Measurements from ENCODE around the gene TACC2. TPM values are rescaled to one million over a fixed set of nuclear protein-coding genes. Genes with fewer than 3 reads are reported as not detected.

Gene TACC2
- total RNA-seq, 5 donors from 2014 or later (not counting 1 experiment from before 2014, with no cell fraction given): 0.46 to 0.70 (median 0.60) TPM; not detected in 2

- Mint-ChIP-seq H3K27me3 (peaks cover 14 to 16% of the 10 kb centered on the region in 2 donors), H3K4me1 (no peaks in the 10 kb centered on the region), H3K9me3 (no peaks in the 10 kb centered on the region), H3K36me3 (no peaks in the 10 kb centered on the region), H3K4me3 (no peak overlapping the region), H3K27ac (no peak overlapping the region)
- ChIA-PET CTCF (no interaction called here), POLR2A (no interaction called here)
- H3K4me1 ChIP-seq (ENCODE audit: control insufficient read depth in 1 of 2, extremely low read depth in 1 of 2, insufficient read depth in 2 of 2, low read length in 2 of 2): no peaks in the 10 kb centered on the region
- no peak overlapping the region for H3K27ac ChIP-seq (ENCODE audit: low read length)
- H3K36me3 ChIP-seq (ENCODE audit: control insufficient read depth in 2 of 2, extremely low read depth in 1 of 2, insufficient read depth in 1 of 2, low read length in 1 of 2): no peaks in the 10 kb centered on the region
- no peak for DNase-seq
- 81% methylated on average over 4 of the region's 5 CpGs for WGBS (ENCODE audit: insufficient coverage)
- peaks cover 0 to 23% of the 10 kb centered on the region in 2 experiments for H3K27me3 ChIP-seq (replicated peaks in 1 of 2; ENCODE audit: control insufficient read depth in 2 of 2, extremely low read depth in 1 of 2, insufficient read depth in 2 of 2, low read length in 1 of 2)
- H3K9me3 ChIP-seq: no peaks in the 10 kb centered on the region
- no peak overlapping the region for H3K4me3 ChIP-seq (ENCODE audit: control insufficient read depth in 1 of 2, extremely low read depth in 1 of 2, low read length in 1 of 2)
- ATAC-seq (replicated peaks in 1 of 4): no peak
Measured at GRCh38 chr10:122221958-122222357, 233.0 kb downstream of the TACC2 start.

GRCh38 chr10:122222638-122223037 lies 233.7 kb downstream of the TACC2 start:
- no peaks in the 10 kb centered on the region for H3K4me1 Mint-ChIP-seq
- POLR2A ChIA-PET: no interaction called here
- H3K27me3 ChIP-seq (replicated peaks in 1 of 2; ENCODE audit: control insufficient read depth in 2 of 2, extremely low read depth in 1 of 2, insufficient read depth in 2 of 2, low read length in 1 of 2): peaks cover 0 to 20% of the 10 kb centered on the region in 2 experiments
- H3K9me3 Mint-ChIP-seq: no peaks in the 10 kb centered on the region
- H3K36me3 Mint-ChIP-seq: no peaks in the 10 kb centered on the region
- no CpG with 5 or more reads among the region's 7 CpGs for WGBS (ENCODE audit: insufficient coverage)
- no peak overlapping the region for H3K4me3 ChIP-seq (ENCODE audit: control insufficient read depth in 1 of 2, extremely low read depth in 1 of 2, low read length in 1 of 2)
- no peaks in the 10 kb centered on the region for H3K36me3 ChIP-seq (ENCODE audit: control insufficient read depth in 2 of 2, extremely low read depth in 1 of 2, insufficient read depth in 1 of 2, low read length in 1 of 2)
- H3K4me3 Mint-ChIP-seq: no peak overlapping the region
- H3K9me3 ChIP-seq: no peaks in the 10 kb centered on the region
- DNase-seq (no peak), ATAC-seq (replicated peaks in 1 of 4) (no peak)
- CTCF ChIA-PET: no interaction called here
- peaks cover 14 to 17% of the 10 kb centered on the region in 2 donors for H3K27me3 Mint-ChIP-seq
- H3K27ac ChIP-seq (ENCODE audit: low read length): no peak overlapping the region
- no peaks in the 10 kb centered on the region for H3K4me1 ChIP-seq (ENCODE audit: control insufficient read depth in 1 of 2, extremely low read depth in 1 of 2, insufficient read depth in 2 of 2, low read length in 2 of 2)
- no peak overlapping the region for H3K27ac Mint-ChIP-seq

- no peaks in the 10 kb centered on the region for H3K36me3 ChIP-seq (ENCODE audit: control insufficient read depth in 2 of 2, extremely low read depth in 1 of 2, insufficient read depth in 1 of 2, low read length in 1 of 2)
- H3K4me1 ChIP-seq (ENCODE audit: control insufficient read depth in 1 of 2, extremely low read depth in 1 of 2, insufficient read depth in 2 of 2, low read length in 2 of 2): no peaks in the 10 kb centered on the region
- POLR2A ChIA-PET: no interaction called here
- H3K4me1 Mint-ChIP-seq: no peaks in the 10 kb centered on the region
- CTCF ChIA-PET: no interaction called here
- H3K27ac ChIP-seq (ENCODE audit: low read length): no peak overlapping the region
- H3K9me3 Mint-ChIP-seq: no peaks in the 10 kb centered on the region
- H3K36me3 Mint-ChIP-seq: no peaks in the 10 kb centered on the region
- H3K9me3 ChIP-seq: no peaks in the 10 kb centered on the region
- peaks cover 0 to 15% of the 10 kb centered on the region in 2 experiments for H3K27me3 ChIP-seq (replicated peaks in 1 of 2; ENCODE audit: control insufficient read depth in 2 of 2, extremely low read depth in 1 of 2, insufficient read depth in 2 of 2, low read length in 1 of 2)
- no peak overlapping the region for H3K4me3 ChIP-seq (ENCODE audit: control insufficient read depth in 1 of 2, extremely low read depth in 1 of 2, low read length in 1 of 2)
- H3K4me3 Mint-ChIP-seq: no peak overlapping the region
- 91% methylated on average over 6 of the region's 9 CpGs for WGBS (ENCODE audit: insufficient coverage)
- no peak overlapping the region for H3K27ac Mint-ChIP-seq
- no peak for ATAC-seq (replicated peaks in 1 of 4)
- H3K27me3 Mint-ChIP-seq: peaks cover 10 to 17% of the 10 kb centered on the region in 2 donors
- DNase-seq: no peak
Measured at GRCh38 chr10:122224159-122224558, 235.2 kb downstream of the TACC2 start.

GRCh38 chr10:122225330-122225729 lies 236.4 kb downstream of the TACC2 start:
- POLR2A ChIA-PET: no interaction called here

GRCh38 chr10:122227754-122228153 lies 238.8 kb downstream of the TACC2 start:
- H3K9me3 Mint-ChIP-seq: no peaks in the 10 kb centered on the region
- H3K36me3 Mint-ChIP-seq: no peaks in the 10 kb centered on the region
- DNase-seq (no peak), ATAC-seq (replicated peaks in 1 of 4) (no peak)
- no CpG with 5 or more reads among the region's 4 CpGs for WGBS (ENCODE audit: insufficient coverage)
- Histone ChIP-seq H3K27me3 (replicated peaks in 1 of 2; ENCODE audit: control insufficient read depth in 2 of 2, extremely low read depth in 1 of 2, insufficient read depth in 2 of 2, low read length in 1 of 2) (peaks cover 0 to 16% of the 10 kb centered on the region in 2 experiments), H3K4me3 (ENCODE audit: control insufficient read depth in 1 of 2, extremely low read depth in 1 of 2, low read length in 1 of 2) (no peak overlapping the region), H3K36me3 (ENCODE audit: control insufficient read depth in 2 of 2, extremely low read depth in 1 of 2, insufficient read depth in 1 of 2, low read length in 1 of 2) (no peaks in the 10 kb centered on the region), H3K27ac (ENCODE audit: low read length) (no peak overlapping the region), H3K4me1 (ENCODE audit: control insufficient read depth in 1 of 2, extremely low read depth in 1 of 2, insufficient read depth in 2 of 2, low read length in 2 of 2) (no peaks in the 10 kb centered on the region), H3K9me3 (no peaks in the 10 kb centered on the region)
- H3K4me1 Mint-ChIP-seq: no peaks in the 10 kb centered on the region
- H3K4me3 Mint-ChIP-seq: no peak overlapping the region
- POLR2A ChIA-PET: no interaction called here
- H3K27me3 Mint-ChIP-seq: peaks cover 10 to 17% of the 10 kb centered on the region in 2 donors
- H3K27ac Mint-ChIP-seq: no peak overlapping the region
- CTCF ChIA-PET: no interaction called here

More at GRCh38 chr10:122225330-122225729, 236.4 kb downstream of the TACC2 start:
- Mint-ChIP-seq H3K36me3 (no peaks in the 10 kb centered on the region), H3K4me1 (no peaks in the 10 kb centered on the region), H3K27ac (no peak overlapping the region), H3K9me3 (no peaks in the 10 kb centered on the region), H3K27me3 (peaks cover 10 to 17% of the 10 kb centered on the region in 2 donors), H3K4me3 (no peak overlapping the region)
- DNase-seq (no peak), ATAC-seq (replicated peaks in 1 of 4) (no peak)
- Histone ChIP-seq H3K4me1 (ENCODE audit: control insufficient read depth in 1 of 2, extremely low read depth in 1 of 2, insufficient read depth in 2 of 2, low read length in 2 of 2) (no peaks in the 10 kb centered on the region), H3K9me3 (no peaks in the 10 kb centered on the region), H3K27me3 (replicated peaks in 1 of 2; ENCODE audit: control insufficient read depth in 2 of 2, extremely low read depth in 1 of 2, insufficient read depth in 2 of 2, low read length in 1 of 2) (peaks cover 0 to 14% of the 10 kb centered on the region in 2 experiments), H3K36me3 (ENCODE audit: control insufficient read depth in 2 of 2, extremely low read depth in 1 of 2, insufficient read depth in 1 of 2, low read length in 1 of 2) (no peaks in the 10 kb centered on the region), H3K27ac (ENCODE audit: low read length) (no peak overlapping the region), H3K4me3 (ENCODE audit: control insufficient read depth in 1 of 2, extremely low read depth in 1 of 2, low read length in 1 of 2) (no peak overlapping the region)
- CTCF ChIA-PET: no interaction called here
- WGBS (ENCODE audit: insufficient coverage): 19% methylated on average over 7 of the region's 9 CpGs

- Mint-ChIP-seq H3K9me3 (no peaks in the 10 kb centered on the region), H3K4me1 (no peaks in the 10 kb centered on the region), H3K36me3 (no peaks in the 10 kb centered on the region), H3K4me3 (no peak overlapping the region), H3K27me3 (peaks cover 10 to 17% of the 10 kb centered on the region in 2 donors), H3K27ac (no peak overlapping the region)
- WGBS (ENCODE audit: insufficient coverage): 87% methylated on average over 2 of the region's 2 CpGs
- ATAC-seq (replicated peaks in 1 of 4) (no peak), DNase-seq (no peak)
- H3K36me3 ChIP-seq (ENCODE audit: control insufficient read depth in 2 of 2, extremely low read depth in 1 of 2, insufficient read depth in 1 of 2, low read length in 1 of 2): no peaks in the 10 kb centered on the region
- peaks cover 0 to 26% of the 10 kb centered on the region in 2 experiments for H3K27me3 ChIP-seq (replicated peaks in 1 of 2; ENCODE audit: control insufficient read depth in 2 of 2, extremely low read depth in 1 of 2, insufficient read depth in 2 of 2, low read length in 1 of 2)
- H3K4me3 ChIP-seq (ENCODE audit: control insufficient read depth in 1 of 2, extremely low read depth in 1 of 2, low read length in 1 of 2): no peak overlapping the region
- no peak overlapping the region for H3K27ac ChIP-seq (ENCODE audit: low read length)
- POLR2A ChIA-PET: no interaction called here
- H3K9me3 ChIP-seq: no peaks in the 10 kb centered on the region
- H3K4me1 ChIP-seq (ENCODE audit: control insufficient read depth in 1 of 2, extremely low read depth in 1 of 2, insufficient read depth in 2 of 2, low read length in 2 of 2): no peaks in the 10 kb centered on the region
- CTCF ChIA-PET: interaction anchor here in 1 of 2 donors (0.6 kb wide), 1 partner anchor 11 kb away, joined by 3 read pairs; no protein-coding TSS in a partner anchor
Measured at GRCh38 chr10:122229666-122230065, 240.7 kb downstream of the TACC2 start.

GRCh38 chr10:122230222-122230621 lies 241.3 kb downstream of the TACC2 start:
- ATAC-seq (replicated peaks in 1 of 4) (no peak), DNase-seq (no peak)
- H3K4me3 Mint-ChIP-seq: no peak overlapping the region
- Histone ChIP-seq H3K4me1 (ENCODE audit: control insufficient read depth in 1 of 2, extremely low read depth in 1 of 2, insufficient read depth in 2 of 2, low read length in 2 of 2) (no peaks in the 10 kb centered on the region), H3K9me3 (no peaks in the 10 kb centered on the region), H3K36me3 (ENCODE audit: control insufficient read depth in 2 of 2, extremely low read depth in 1 of 2, insufficient read depth in 1 of 2, low read length in 1 of 2) (no peaks in the 10 kb centered on the region), H3K27ac (ENCODE audit: low read length) (no peak overlapping the region), H3K4me3 (ENCODE audit: control insufficient read depth in 1 of 2, extremely low read depth in 1 of 2, low read length in 1 of 2) (no peak overlapping the region), H3K27me3 (replicated peaks in 1 of 2; ENCODE audit: control insufficient read depth in 2 of 2, extremely low read depth in 1 of 2, insufficient read depth in 2 of 2, low read length in 1 of 2) (peaks cover 0 to 26% of the 10 kb centered on the region in 2 experiments)
- ChIA-PET CTCF (interaction anchor here in 1 of 2 donors (0.6 kb wide), 2 partner anchors 12 to 1414 kb away, joined by 3 to 4 read pairs; no protein-coding TSS in a partner anchor), POLR2A (no interaction called here)
- H3K36me3 Mint-ChIP-seq: no peaks in the 10 kb centered on the region
- no peaks in the 10 kb centered on the region for H3K4me1 Mint-ChIP-seq
- WGBS (ENCODE audit: insufficient coverage): 97% methylated on average over 17 of the region's 19 CpGs
- peaks cover 7 to 14% of the 10 kb centered on the region in 2 donors for H3K27me3 Mint-ChIP-seq
- H3K9me3 Mint-ChIP-seq: no peaks in the 10 kb centered on the region
- no peak overlapping the region for H3K27ac Mint-ChIP-seq
